Fibroblast of lung (primary cell): ENCODE measurements around the gene PSMD13.

Source experiments
- CTCF ChIP-seq, 2 donors: IDR thresholded peaks in 1 of 2; conservative IDR thresholded peaks in 1 of 2; 1 replicate in 1 of 2; 2 replicates in 1 of 2; pipeline ENCODE4 v1.5.1; 2011 to 2012; ENCODE audit warnings: low read length in 2 of 2, control low read depth in 1 of 2, inconsistent platforms in 1 of 2, low read depth in 1 of 2, mild to moderate bottlenecking in 1 of 2
- EZH2 ChIP-seq: IDR thresholded peaks from 2 replicates; pipeline ENCODE4 v1.5.1; 2012; ENCODE audit warnings: low read length, control low read depth, mild to moderate bottlenecking; ENCODE audit errors: missing control alignments

- no peak for TF ChIP-seq CTCF (conservative IDR thresholded peaks at IDR 0.05 in 1 of 2, IDR thresholded peaks at IDR 0.05 in 1 of 2; ENCODE audit: low read depth in 1 of 2, low read length in 2 of 2)
- no peak for TF ChIP-seq EZH2
Measured at GRCh38 chr11:241634-242033, 4.9 kb downstream of the PSMD13 start.
